Measurements from ENCODE around the gene KNDC1. TPM values are rescaled to one million over a fixed set of nuclear protein-coding genes. Genes with fewer than 3 reads are reported as not detected.

Gene KNDC1
- total RNA-seq, 2 donors from 2014 or later = 1.5 to 10.8 TPM

- intact Hi-C loops (cut with DNase I) = no loop called here
- no peak for DNase-seq (ENCODE audit: low spot score)
- no peaks in the 10 kb centered on the region for H3K4me1 ChIP-seq (replicated peaks)
- no peaks in the 10 kb centered on the region for H3K27me3 ChIP-seq (replicated peaks; ENCODE audit: insufficient read depth)
- no peak overlapping the region for H3K27ac ChIP-seq
- no peaks in the 10 kb centered on the region for H3K36me3 ChIP-seq
- TF ChIP-seq POLR2AphosphoS5 (IDR thresholded peaks at IDR 0.05) = no peak
- TF ChIP-seq POLR2A (IDR thresholded peaks at IDR 0.05) = no peak
- TF ChIP-seq CTCF (IDR thresholded peaks at IDR 0.05) = no peak
- WGBS = 88% methylated on average over 30 of the region's 32 CpGs
- no peak overlapping the region for H3K4me3 ChIP-seq
- no peaks in the 10 kb centered on the region for H3K9me3 ChIP-seq
These were observed 53.8 kb downstream of the KNDC1 start for GRCh38 chr10:133213641-133214467.

GRCh38 chr10:133214468-133215410 is 54.7 kb downstream of the KNDC1 start:
- Histone ChIP-seq H3K27me3 (replicated peaks; ENCODE audit: insufficient read depth) (peaks cover 7% of the 10 kb centered on the region), H3K4me1 (replicated peaks) (no peaks in the 10 kb centered on the region), H3K4me3 (no peak overlapping the region), H3K27ac (no peak overlapping the region), H3K9me3 (no peaks in the 10 kb centered on the region), H3K36me3 (no peaks in the 10 kb centered on the region)
- WGBS = 81% methylated on average over 28 of the region's 28 CpGs
- DNase-seq (ENCODE audit: low spot score) = no peak
- no peak for TF ChIP-seq POLR2A (IDR thresholded peaks at IDR 0.05)
- intact Hi-C loops (cut with DNase I) = no loop called here

GRCh38 chr10:133215586-133215985 is 55.6 kb downstream of the KNDC1 start:
- no peak overlapping the region for H3K27ac ChIP-seq
- H3K27me3 ChIP-seq (replicated peaks; ENCODE audit: insufficient read depth) = peaks cover 9% of the 10 kb centered on the region
- WGBS = 87% methylated on average over 19 of the region's 27 CpGs
- no peaks in the 10 kb centered on the region for H3K9me3 ChIP-seq
- intact Hi-C loops (cut with DNase I) = no loop called here
- H3K36me3 ChIP-seq = no peaks in the 10 kb centered on the region
- no peaks in the 10 kb centered on the region for H3K4me1 ChIP-seq (replicated peaks)
- DNase-seq (ENCODE audit: low spot score) = no peak
- H3K4me3 ChIP-seq = no peak overlapping the region
- no peak for TF ChIP-seq POLR2AphosphoS5 (IDR thresholded peaks at IDR 0.05)
- no peak for TF ChIP-seq POLR2A (IDR thresholded peaks at IDR 0.05)
- no peak for TF ChIP-seq CTCF (IDR thresholded peaks at IDR 0.05)

- peaks cover 15% of the 10 kb centered on the region for H3K27me3 ChIP-seq (replicated peaks; ENCODE audit: insufficient read depth)
- intact Hi-C loops (cut with DNase I) = no loop called here
- 82% methylated on average over 26 of the region's 26 CpGs for WGBS
- H3K9me3 ChIP-seq = no peaks in the 10 kb centered on the region
- no peak for DNase-seq (ENCODE audit: low spot score)
- H3K4me3 ChIP-seq = no peak overlapping the region
- H3K4me1 ChIP-seq (replicated peaks) = no peaks in the 10 kb centered on the region
- no peak overlapping the region for H3K27ac ChIP-seq
- H3K36me3 ChIP-seq = no peaks in the 10 kb centered on the region
- TF ChIP-seq POLR2A (IDR thresholded peaks at IDR 0.05) (no peak), POLR2AphosphoS5 (IDR thresholded peaks at IDR 0.05) (no peak), CTCF (IDR thresholded peaks at IDR 0.05) (no peak)
These were observed 56.8 kb downstream of the KNDC1 start for GRCh38 chr10:133216776-133217175.

GRCh38 chr10:133217800-133218589 is 58.0 kb downstream of the KNDC1 start:
- 91% methylated on average over 25 of the region's 25 CpGs for WGBS
- Histone ChIP-seq H3K27ac (no peak overlapping the region), H3K27me3 (replicated peaks; ENCODE audit: insufficient read depth) (peaks cover 15% of the 10 kb centered on the region), H3K4me3 (no peak overlapping the region), H3K4me1 (replicated peaks) (no peaks in the 10 kb centered on the region), H3K9me3 (no peaks in the 10 kb centered on the region), H3K36me3 (no peaks in the 10 kb centered on the region)
- no peak for DNase-seq (ENCODE audit: low spot score)
- intact Hi-C loops (cut with DNase I) = no loop called here
- TF ChIP-seq CTCF (IDR thresholded peaks at IDR 0.05) (no peak), POLR2A (IDR thresholded peaks at IDR 0.05) (no peak), POLR2AphosphoS5 (IDR thresholded peaks at IDR 0.05) (no peak)
